ENCODE measurements around the gene IGF1R. TPM values are rescaled to one million over a fixed set of nuclear protein-coding genes. Genes with fewer than 3 reads are reported as not detected.
A peak's percentile ranks its signal among the peaks of the same experiment; 100 is the strongest.

IGF1R gene
- total and polyA plus RNA-seq, 2 of the 13 experiments (the other 11 are each of a cell fraction or from before 2014, with no cell fraction given): 15.9 to 18.4 TPM

DNA sequence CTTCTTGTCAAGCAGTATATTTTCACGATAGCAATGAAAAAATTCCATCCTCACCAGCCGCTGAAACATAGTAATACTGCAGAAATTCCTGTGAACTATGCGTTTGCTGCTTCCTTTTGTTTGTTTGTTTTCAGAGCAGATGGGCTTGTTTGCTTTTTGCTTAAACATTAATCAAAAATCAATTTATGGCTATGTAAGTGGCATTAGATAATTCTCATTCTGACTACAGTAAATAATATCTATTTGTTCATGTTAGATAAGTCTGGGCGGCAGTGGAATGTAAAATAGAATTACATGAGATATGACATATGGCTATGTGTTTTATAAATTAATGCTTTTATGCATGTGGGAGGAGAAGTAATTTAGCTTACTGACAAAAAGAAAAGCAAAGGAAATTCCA, 195.5 kb downstream of the IGF1R start (continued):
- TF ChIP-seq, protein P1, sequence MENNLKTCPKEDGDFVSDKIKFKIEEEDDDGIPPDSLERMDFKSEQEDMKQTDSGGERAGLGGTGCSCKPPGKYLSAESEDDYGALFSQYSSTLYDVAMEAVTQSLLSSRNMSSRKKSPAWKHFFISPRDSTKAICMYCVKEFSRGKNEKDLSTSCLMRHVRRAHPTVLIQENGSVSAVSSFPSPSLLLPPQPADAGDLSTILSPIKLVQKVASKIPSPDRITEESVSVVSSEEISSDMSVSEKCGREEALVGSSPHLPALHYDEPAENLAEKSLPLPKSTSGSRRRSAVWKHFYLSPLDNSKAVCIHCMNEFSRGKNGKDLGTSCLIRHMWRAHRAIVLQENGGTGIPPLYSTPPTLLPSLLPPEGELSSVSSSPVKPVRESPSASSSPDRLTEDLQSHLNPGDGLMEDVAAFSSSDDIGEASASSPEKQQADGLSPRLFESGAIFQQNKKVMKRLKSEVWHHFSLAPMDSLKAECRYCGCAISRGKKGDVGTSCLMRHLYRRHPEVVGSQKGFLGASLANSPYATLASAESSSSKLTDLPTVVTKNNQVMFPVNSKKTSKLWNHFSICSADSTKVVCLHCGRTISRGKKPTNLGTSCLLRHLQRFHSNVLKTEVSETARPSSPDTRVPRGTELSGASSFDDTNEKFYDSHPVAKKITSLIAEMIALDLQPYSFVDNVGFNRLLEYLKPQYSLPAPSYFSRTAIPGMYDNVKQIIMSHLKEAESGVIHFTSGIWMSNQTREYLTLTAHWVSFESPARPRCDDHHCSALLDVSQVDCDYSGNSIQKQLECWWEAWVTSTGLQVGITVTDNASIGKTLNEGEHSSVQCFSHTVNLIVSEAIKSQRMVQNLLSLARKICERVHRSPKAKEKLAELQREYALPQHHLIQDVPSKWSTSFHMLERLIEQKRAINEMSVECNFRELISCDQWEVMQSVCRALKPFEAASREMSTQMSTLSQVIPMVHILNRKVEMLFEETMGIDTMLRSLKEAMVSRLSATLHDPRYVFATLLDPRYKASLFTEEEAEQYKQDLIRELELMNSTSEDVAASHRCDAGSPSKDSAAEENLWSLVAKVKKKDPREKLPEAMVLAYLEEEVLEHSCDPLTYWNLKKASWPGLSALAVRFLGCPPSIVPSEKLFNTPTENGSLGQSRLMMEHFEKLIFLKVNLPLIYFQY (CRISPR knock-in tag; IDR thresholded peaks at IDR 0.05; ENCODE audit: borderline replicate concordance): no peak
- no peak for TF ChIP-seq ZMYM2 (CRISPR knock-in tag; IDR thresholded peaks at IDR 0.05)
- TF ChIP-seq ZNF749 (CRISPR knock-in tag; IDR thresholded peaks at IDR 0.05; ENCODE audit: borderline replicate concordance): no peak
- no peak for TF ChIP-seq ZNF878 (CRISPR knock-in tag; IDR thresholded peaks at IDR 0.05)
- no peak for TF ChIP-seq ZNF232 (CRISPR knock-in tag; IDR thresholded peaks at IDR 0.05; ENCODE audit: borderline replicate concordance)
- TF ChIP-seq, protein P2, sequence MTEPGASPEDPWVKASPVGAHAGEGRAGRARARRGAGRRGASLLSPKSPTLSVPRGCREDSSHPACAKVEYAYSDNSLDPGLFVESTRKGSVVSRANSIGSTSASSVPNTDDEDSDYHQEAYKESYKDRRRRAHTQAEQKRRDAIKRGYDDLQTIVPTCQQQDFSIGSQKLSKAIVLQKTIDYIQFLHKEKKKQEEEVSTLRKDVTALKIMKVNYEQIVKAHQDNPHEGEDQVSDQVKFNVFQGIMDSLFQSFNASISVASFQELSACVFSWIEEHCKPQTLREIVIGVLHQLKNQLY (CRISPR knock-in tag; IDR thresholded peaks at IDR 0.05): 0 out of 2 replicates have a peak, but pooled peaks have one; percentile 40
- no peak for TF ChIP-seq ZNF460 (CRISPR knock-in tag; IDR thresholded peaks at IDR 0.05; ENCODE audit: borderline replicate concordance)
- TF ChIP-seq, protein P3, sequence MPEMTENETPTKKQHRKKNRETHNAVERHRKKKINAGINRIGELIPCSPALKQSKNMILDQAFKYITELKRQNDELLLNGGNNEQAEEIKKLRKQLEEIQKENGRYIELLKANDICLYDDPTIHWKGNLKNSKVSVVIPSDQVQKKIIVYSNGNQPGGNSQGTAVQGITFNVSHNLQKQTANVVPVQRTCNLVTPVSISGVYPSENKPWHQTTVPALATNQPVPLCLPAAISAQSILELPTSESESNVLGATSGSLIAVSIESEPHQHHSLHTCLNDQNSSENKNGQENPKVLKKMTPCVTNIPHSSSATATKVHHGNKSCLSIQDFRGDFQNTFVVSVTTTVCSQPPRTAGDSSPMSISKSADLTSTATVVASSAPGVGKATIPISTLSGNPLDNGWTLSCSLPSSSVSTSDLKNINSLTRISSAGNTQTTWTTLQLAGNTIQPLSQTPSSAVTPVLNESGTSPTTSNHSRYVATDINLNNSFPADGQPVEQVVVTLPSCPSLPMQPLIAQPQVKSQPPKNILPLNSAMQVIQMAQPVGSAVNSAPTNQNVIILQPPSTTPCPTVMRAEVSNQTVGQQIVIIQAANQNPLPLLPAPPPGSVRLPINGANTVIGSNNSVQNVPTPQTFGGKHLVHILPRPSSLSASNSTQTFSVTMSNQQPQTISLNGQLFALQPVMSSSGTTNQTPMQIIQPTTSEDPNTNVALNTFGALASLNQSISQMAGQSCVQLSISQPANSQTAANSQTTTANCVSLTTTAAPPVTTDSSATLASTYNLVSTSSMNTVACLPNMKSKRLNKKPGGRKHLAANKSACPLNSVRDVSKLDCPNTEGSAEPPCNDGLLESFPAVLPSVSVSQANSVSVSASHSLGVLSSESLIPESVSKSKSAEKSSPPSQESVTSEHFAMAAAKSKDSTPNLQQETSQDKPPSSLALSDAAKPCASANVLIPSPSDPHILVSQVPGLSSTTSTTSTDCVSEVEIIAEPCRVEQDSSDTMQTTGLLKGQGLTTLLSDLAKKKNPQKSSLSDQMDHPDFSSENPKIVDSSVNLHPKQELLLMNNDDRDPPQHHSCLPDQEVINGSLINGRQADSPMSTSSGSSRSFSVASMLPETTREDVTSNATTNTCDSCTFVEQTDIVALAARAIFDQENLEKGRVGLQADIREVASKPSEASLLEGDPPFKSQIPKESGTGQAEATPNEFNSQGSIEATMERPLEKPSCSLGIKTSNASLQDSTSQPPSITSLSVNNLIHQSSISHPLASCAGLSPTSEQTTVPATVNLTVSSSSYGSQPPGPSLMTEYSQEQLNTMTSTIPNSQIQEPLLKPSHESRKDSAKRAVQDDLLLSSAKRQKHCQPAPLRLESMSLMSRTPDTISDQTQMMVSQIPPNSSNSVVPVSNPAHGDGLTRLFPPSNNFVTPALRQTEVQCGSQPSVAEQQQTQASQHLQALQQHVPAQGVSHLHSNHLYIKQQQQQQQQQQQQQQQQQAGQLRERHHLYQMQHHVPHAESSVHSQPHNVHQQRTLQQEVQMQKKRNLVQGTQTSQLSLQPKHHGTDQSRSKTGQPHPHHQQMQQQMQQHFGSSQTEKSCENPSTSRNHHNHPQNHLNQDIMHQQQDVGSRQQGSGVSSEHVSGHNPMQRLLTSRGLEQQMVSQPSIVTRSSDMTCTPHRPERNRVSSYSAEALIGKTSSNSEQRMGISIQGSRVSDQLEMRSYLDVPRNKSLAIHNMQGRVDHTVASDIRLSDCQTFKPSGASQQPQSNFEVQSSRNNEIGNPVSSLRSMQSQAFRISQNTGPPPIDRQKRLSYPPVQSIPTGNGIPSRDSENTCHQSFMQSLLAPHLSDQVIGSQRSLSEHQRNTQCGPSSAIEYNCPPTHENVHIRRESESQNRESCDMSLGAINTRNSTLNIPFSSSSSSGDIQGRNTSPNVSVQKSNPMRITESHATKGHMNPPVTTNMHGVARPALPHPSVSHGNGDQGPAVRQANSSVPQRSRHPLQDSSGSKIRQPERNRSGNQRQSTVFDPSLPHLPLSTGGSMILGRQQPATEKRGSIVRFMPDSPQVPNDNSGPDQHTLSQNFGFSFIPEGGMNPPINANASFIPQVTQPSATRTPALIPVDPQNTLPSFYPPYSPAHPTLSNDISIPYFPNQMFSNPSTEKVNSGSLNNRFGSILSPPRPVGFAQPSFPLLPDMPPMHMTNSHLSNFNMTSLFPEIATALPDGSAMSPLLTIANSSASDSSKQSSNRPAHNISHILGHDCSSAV (CRISPR knock-in tag; IDR thresholded peaks at IDR 0.05; ENCODE audit: borderline replicate concordance): no peak
- TF ChIP-seq ZNF674 (CRISPR knock-in tag; IDR thresholded peaks at IDR 0.05; ENCODE audit: low read depth): no peak
- TF ChIP-seq PHF8 (CRISPR knock-in tag; IDR thresholded peaks at IDR 0.05): no peak
- no peak for TF ChIP-seq EED (CRISPR knock-in tag; IDR thresholded peaks at IDR 0.05)
- no peak for TF ChIP-seq SRSF4 (IDR thresholded peaks at IDR 0.05; ENCODE audit: low read depth, low read length, poor library complexity, severe bottlenecking)
- TF ChIP-seq, protein P4, sequence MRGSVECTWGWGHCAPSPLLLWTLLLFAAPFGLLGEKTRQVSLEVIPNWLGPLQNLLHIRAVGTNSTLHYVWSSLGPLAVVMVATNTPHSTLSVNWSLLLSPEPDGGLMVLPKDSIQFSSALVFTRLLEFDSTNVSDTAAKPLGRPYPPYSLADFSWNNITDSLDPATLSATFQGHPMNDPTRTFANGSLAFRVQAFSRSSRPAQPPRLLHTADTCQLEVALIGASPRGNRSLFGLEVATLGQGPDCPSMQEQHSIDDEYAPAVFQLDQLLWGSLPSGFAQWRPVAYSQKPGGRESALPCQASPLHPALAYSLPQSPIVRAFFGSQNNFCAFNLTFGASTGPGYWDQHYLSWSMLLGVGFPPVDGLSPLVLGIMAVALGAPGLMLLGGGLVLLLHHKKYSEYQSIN (CRISPR knock-in tag; IDR thresholded peaks at IDR 0.05; ENCODE audit: borderline replicate concordance): no peak
- no peak for TF ChIP-seq SALL2 (CRISPR knock-in tag; IDR thresholded peaks at IDR 0.05)
- no peak for TF ChIP-seq ZNF619 (CRISPR knock-in tag; IDR thresholded peaks at IDR 0.05)
- TF ChIP-seq ZFY (CRISPR knock-in tag; IDR thresholded peaks at IDR 0.05): no peak
- TF ChIP-seq RFXAP (CRISPR knock-in tag; IDR thresholded peaks at IDR 0.05; ENCODE audit: borderline replicate concordance): no peak
